ACC112 (cell line): ENCODE results near the gene NEBL.

ENCODE experiments used
- H2AFZ ChIP-seq: fragments of 200-600 bp; sonication (generic); one replicate; pipeline ENCODE4 v1.6.0; 2017; ENCODE audit warnings: antibody characterized with exemption, low read length; ENCODE audit not compliant: unreplicated experiment
- H3K27ac ChIP-seq: fragments of 200-600 bp; sonication (generic); 2 replicates; pipeline ENCODE4 v1.5.1; 2014; ENCODE audit warnings: low read depth, mild to moderate bottlenecking, antibody characterized with exemption, low read length, moderate library complexity
- H3K27me3 ChIP-seq: fragments of 200-600 bp; sonication (generic); 2 replicates; pipeline ENCODE4 v1.6.1; 2014; ENCODE audit warnings: mild to moderate bottlenecking, antibody characterized with exemption, low read length, moderate library complexity, mixed read lengths; ENCODE audit not compliant: insufficient read depth
- H3K36me3 ChIP-seq: fragments of 200-600 bp; sonication (generic); 2 replicates; pipeline ENCODE4 v1.6.1; 2016; ENCODE audit warnings: mild to moderate bottlenecking, antibody characterized with exemption, low read length, moderate library complexity, mixed read lengths; ENCODE audit not compliant: insufficient read depth
- H3K4me1 ChIP-seq: fragments of 200-600 bp; sonication (generic); one replicate; pipeline ENCODE4 v1.6.1; 2016; ENCODE audit warnings: low read length, mixed read lengths; ENCODE audit not compliant: insufficient read depth, unreplicated experiment, control insufficient read depth
- H3K4me3 ChIP-seq: fragments of 200-600 bp; sonication (generic); 2 replicates; pipeline ENCODE4 v1.5.1; 2014; ENCODE audit warnings: mild to moderate bottlenecking, low read depth, low read length
- H3K79me2 ChIP-seq: fragments of 200-600 bp; sonication (generic); one replicate; pipeline ENCODE4 v1.6.0; 2016; ENCODE audit warnings: low read length; ENCODE audit not compliant: control insufficient read depth, unreplicated experiment, insufficient read depth

Gene NEBL

GRCh38 chr10:20903635-20904390, 6.7 kb upstream of the NEBL start:
- Histone ChIP-seq H3K4me3 (no peak overlapping the region), H3K27ac (no peak overlapping the region), H3K79me2 (no peaks in the 10 kb centered on the region), H3K36me3 (no peaks in the 10 kb centered on the region), H3K27me3 (no peaks in the 10 kb centered on the region), H2AFZ (no peak overlapping the region), H3K4me1 (no peaks in the 10 kb centered on the region)

DNA sequence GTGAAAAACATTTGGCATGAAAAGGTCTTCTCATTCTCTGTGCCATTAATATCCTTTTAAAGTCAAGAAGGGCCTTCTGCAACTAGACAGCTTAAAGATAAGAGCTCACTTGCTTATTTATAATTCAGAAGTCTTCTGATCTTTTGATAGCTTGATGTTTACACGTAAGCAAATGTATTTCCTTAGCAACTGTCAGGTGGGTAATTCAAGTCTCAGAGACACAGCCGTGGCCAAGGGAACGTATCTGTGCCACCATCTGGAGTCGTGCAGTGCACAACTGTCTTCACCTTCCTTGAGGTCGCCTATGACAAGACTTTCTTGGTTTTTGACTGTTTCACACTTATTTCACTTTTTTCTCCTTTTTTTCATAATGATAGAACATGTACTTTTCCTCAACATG, 4.0 kb upstream of the NEBL start:
- no peaks in the 10 kb centered on the region for H3K4me1 ChIP-seq
- H3K4me3 ChIP-seq = no peak overlapping the region
- H3K27me3 ChIP-seq = no peaks in the 10 kb centered on the region
- H2AFZ ChIP-seq = no peak overlapping the region
- H3K27ac ChIP-seq = no peak overlapping the region
- no peaks in the 10 kb centered on the region for H3K36me3 ChIP-seq
- no peaks in the 10 kb centered on the region for H3K79me2 ChIP-seq

DNA sequence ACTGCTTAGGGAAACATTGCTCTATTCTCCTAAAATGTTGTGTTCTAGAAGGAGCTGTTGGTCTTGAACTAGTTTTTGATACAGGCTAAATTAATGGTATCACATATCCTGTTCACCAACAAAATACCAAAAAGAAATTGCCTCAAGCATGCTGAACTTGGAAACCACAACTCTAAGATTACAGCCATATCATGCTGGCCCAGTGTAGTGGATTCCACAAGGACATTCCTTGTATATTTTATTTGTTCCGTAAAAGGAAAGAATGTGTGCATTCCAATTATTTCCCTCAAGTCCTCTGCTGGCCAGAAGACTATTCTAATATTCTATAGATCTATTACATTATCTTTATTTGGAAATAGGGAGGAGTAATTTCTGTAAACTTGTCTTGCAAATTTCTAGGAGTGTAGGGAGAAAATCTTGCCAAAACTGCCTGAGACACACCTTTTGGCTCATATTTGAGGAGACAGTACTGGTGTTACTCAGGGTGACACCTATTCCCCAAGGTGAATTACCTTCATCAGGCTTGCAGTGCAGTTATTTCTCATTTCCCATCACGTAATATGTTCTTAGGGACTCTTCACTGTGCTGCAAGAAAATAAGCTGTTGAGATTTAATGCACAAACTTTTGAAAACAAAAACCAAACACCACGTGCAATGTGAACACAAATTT, 1.9 kb upstream of the NEBL start:
- no peaks in the 10 kb centered on the region for H3K36me3 ChIP-seq
- no peak overlapping the region for H3K4me3 ChIP-seq
- no peaks in the 10 kb centered on the region for H3K4me1 ChIP-seq
- no peak overlapping the region for H3K27ac ChIP-seq
- no peaks in the 10 kb centered on the region for H3K27me3 ChIP-seq
- H2AFZ ChIP-seq = no peak overlapping the region
- H3K79me2 ChIP-seq = no peaks in the 10 kb centered on the region

GRCh38 chr10:20893297-20893696, 3.8 kb downstream of the NEBL start:
- Histone ChIP-seq H3K27ac (no peak overlapping the region), H3K4me3 (no peak overlapping the region), H3K27me3 (no peaks in the 10 kb centered on the region)

GRCh38 chr10:20892796-20893195, 4.3 kb downstream of the NEBL start:
- H3K4me1 ChIP-seq = peaks cover 24% of the 10 kb centered on the region
- no peak overlapping the region for H3K27ac ChIP-seq
- no peaks in the 10 kb centered on the region for H3K36me3 ChIP-seq
- H3K79me2 ChIP-seq = no peaks in the 10 kb centered on the region
- no peak overlapping the region for H3K4me3 ChIP-seq
- no peak overlapping the region for H2AFZ ChIP-seq
- no peaks in the 10 kb centered on the region for H3K27me3 ChIP-seq

More at GRCh38 chr10:20893297-20893696, 3.8 kb downstream of the NEBL start:
- no peak overlapping the region for H2AFZ ChIP-seq
- H3K4me1 ChIP-seq = peaks cover 24% of the 10 kb centered on the region
- no peaks in the 10 kb centered on the region for H3K36me3 ChIP-seq
- no peaks in the 10 kb centered on the region for H3K79me2 ChIP-seq

DNA sequence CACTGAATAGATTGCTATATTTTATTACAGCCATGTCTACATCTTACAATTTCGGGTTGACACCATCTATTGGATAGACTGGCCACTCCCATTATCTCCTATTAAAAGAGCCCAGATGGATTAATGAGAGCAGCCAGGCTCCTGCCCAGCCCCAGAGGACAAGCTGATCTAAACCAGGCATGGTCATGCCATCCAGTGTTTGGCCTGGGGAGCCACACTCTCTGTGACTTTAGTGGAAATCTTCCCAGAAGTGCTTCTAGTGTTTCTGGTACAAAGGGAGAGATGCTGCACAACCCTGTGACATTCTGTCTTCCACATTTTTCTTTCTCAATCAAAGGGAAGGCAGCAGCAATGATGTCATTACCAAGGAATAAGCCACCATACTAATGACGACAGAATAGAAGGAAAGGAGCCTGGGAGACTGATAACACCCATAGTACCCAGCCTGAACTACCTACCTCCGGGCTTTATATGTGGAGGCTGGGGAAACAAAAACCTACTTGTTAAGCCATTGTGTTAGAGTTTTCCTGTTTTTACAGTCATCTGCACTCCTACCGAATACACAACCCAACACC, 5.0 kb downstream of the NEBL start:
- H3K27me3 ChIP-seq = no peaks in the 10 kb centered on the region
- H3K79me2 ChIP-seq = no peaks in the 10 kb centered on the region
- peak overlapping the region; percentile 69 for H3K27ac ChIP-seq
- no peak overlapping the region for H2AFZ ChIP-seq
- H3K36me3 ChIP-seq = no peaks in the 10 kb centered on the region
- peaks cover 24% of the 10 kb centered on the region for H3K4me1 ChIP-seq
- no peak overlapping the region for H3K4me3 ChIP-seq

- H3K27me3 ChIP-seq = no peaks in the 10 kb centered on the region
- no peaks in the 10 kb centered on the region for H3K79me2 ChIP-seq
- H3K36me3 ChIP-seq = no peaks in the 10 kb centered on the region
- H3K4me3 ChIP-seq = peak overlapping the region; percentile 2; the same call in 1 of the 2 replicates
- H3K4me1 ChIP-seq = peaks cover 24% of the 10 kb centered on the region
- H3K27ac ChIP-seq = peak overlapping the region; percentile 69
- H2AFZ ChIP-seq = peak overlapping the region; percentile 23
Measured at GRCh38 chr10:20891338-20891714, 5.8 kb downstream of the NEBL start.

GRCh38 chr10:20890491-20891337, 6.4 kb downstream of the NEBL start:
- peak overlapping the region; percentile 20; the same call in 1 of the 2 replicates for H3K4me3 ChIP-seq
- no peaks in the 10 kb centered on the region for H3K27me3 ChIP-seq
- H3K4me1 ChIP-seq = peaks cover 24% of the 10 kb centered on the region
- no peaks in the 10 kb centered on the region for H3K36me3 ChIP-seq
- H3K27ac ChIP-seq = peak overlapping the region; percentile 69
- no peaks in the 10 kb centered on the region for H3K79me2 ChIP-seq
- H2AFZ ChIP-seq = peak overlapping the region; percentile 23

GRCh38 chr10:20890009-20890408, 7.1 kb downstream of the NEBL start:
- Histone ChIP-seq H3K79me2 (no peaks in the 10 kb centered on the region), H3K4me1 (peaks cover 24% of the 10 kb centered on the region), H3K36me3 (no peaks in the 10 kb centered on the region), H3K27ac (no peak overlapping the region), H3K4me3 (peak overlapping the region; percentile 20; the same call in 1 of the 2 replicates), H3K27me3 (no peaks in the 10 kb centered on the region), H2AFZ (no peak overlapping the region)

DNA sequence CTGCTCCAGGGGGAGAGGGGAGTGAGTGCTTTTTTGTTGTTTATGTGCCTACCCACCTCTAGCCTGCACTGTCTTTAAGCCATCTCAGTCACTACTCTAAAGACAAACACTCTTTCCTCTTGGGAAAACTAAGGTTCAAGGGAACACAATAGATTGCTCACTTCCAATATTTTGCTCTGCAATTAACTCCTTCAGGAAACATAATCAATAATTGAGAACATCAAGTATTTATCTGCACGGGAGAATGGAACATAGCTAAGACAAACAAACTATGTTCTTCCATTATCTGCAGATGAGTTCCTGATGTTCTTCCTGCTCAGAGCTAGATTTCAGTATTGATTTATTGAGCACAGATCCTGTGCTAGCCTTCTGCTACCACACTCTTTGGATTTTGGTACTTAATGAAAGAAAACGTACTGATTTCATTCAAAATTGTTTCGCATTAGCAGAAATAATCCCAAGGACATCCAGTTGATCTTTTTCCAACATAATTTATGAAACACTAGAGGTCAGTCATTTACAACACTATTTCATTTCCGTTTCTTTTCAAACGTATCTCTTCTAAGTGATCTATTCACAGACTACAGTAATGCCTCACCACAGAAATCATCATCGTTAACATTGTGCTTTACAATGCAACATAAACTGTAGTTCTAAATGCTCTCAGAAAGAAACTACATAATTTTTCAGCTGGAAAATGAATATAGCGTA, 8.3 kb downstream of the NEBL start:
- H3K27me3 ChIP-seq = no peaks in the 10 kb centered on the region
- H3K4me3 ChIP-seq = peak overlapping the region; percentile 12; the same call in 1 of the 2 replicates
- H3K4me1 ChIP-seq = peaks cover 24% of the 10 kb centered on the region
- H3K27ac ChIP-seq = no peak overlapping the region
- H3K36me3 ChIP-seq = no peaks in the 10 kb centered on the region
- H3K79me2 ChIP-seq = no peaks in the 10 kb centered on the region
- H2AFZ ChIP-seq = no peak overlapping the region
